ENCODE results near the gene MIF4GD. TPM values are rescaled to one million over a fixed set of nuclear protein-coding genes. Genes with fewer than 3 reads are reported as not detected.

The MIF4GD gene
- total and polyA plus RNA-seq, 10 of the 15 experiments (the other 5 are each of a cell fraction or from before 2014, with no cell fraction given), result 22.8 to 96.2 (median 60.1) TPM

DNA sequence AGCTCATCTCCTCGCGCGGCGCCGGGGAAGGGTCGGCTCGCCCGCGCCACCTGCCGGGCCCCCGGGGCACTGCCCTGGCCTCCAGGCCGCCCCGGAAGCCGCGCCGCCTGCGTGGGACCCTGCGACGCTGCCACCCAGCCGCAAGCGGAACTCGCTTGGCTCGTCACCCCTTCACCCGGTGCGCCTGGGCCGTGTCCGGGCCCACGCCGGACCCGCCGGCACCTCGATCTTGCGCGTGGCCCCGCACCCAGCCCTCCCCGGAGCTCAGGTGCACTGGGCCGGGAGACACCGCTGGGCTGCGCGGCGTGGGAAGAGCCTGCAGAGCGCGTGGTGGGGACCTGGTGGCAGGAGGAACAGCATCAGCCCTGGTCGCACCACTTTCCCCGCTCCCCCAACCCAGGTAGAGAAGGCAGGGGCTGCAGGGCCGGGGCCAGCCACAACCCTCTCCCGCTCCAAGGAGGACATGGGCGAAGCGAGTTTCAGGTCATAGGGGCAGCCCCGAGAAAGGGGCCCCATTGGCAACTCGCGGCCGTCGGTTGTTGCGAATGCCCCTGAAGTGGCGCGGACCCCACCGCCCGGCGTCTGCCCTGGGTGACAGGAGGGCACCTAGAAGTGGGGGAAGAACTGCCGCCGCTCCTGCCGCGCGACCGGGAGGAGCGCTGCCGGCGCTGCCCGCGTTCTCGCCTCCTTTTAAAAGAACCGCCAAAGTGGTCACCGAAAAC is 363 bp upstream of the MIF4GD start (continued):
- TF ChIP-seq ATF3 (IDR thresholded peaks at IDR 0.05; ENCODE audit: borderline replicate concordance, extremely low read depth, low read depth, low read length), result peak; percentile 76
- no peak for TF ChIP-seq PAX8 (IDR thresholded peaks at IDR 0.05)
- TF ChIP-seq, protein P1, sequence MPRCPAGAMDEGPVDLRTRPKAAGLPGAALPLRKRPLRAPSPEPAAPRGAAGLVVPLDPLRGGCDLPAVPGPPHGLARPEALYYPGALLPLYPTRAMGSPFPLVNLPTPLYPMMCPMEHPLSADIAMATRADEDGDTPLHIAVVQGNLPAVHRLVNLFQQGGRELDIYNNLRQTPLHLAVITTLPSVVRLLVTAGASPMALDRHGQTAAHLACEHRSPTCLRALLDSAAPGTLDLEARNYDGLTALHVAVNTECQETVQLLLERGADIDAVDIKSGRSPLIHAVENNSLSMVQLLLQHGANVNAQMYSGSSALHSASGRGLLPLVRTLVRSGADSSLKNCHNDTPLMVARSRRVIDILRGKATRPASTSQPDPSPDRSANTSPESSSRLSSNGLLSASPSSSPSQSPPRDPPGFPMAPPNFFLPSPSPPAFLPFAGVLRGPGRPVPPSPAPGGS (IDR thresholded peaks at IDR 0.05; ENCODE audit: borderline replicate concordance, insufficient read depth, low read depth, low read length, poor library complexity, severe bottlenecking), result peak; percentile 41

- under 1% methylated on average over 47 of the region's 47 CpGs for WGBS (ENCODE audit: insufficient coverage, insufficient replicate concordance, low lambda C conversion rate, missing lambda C conversion rate)
- Histone ChIP-seq H3K79me2 (ENCODE audit: control insufficient read depth, insufficient read depth, low read length) (peaks cover 32% of the 10 kb centered on the region), H3K36me3 (ENCODE audit: control insufficient read depth in 2 of 2, insufficient read depth in 2 of 2, low read length in 1 of 2) (peaks cover 16 to 24% of the 10 kb centered on the region in 2 experiments; a peak in 3 of 4 replicates), H3K9me3 (replicated peaks; ENCODE audit: control insufficient read depth, insufficient read depth, low read length) (no peaks in the 10 kb centered on the region), H4K20me1 (ENCODE audit: control insufficient read depth, insufficient read depth) (no peaks in the 10 kb centered on the region), H3K27me3 (replicated peaks in 1 of 2; ENCODE audit: control insufficient read depth in 2 of 2, insufficient read depth in 2 of 2, low read length in 1 of 2) (no peaks in the 10 kb centered on the region), H2AFZ (ENCODE audit: control insufficient read depth, low read depth, low read length) (peak overlapping the region; percentile 54), H3K4me2 (ENCODE audit: control insufficient read depth, insufficient read depth) (peak overlapping the region; percentile 81), H3K4me3 (peak overlapping the region; percentile 77), H3K9ac (ENCODE audit: control insufficient read depth, insufficient read depth, low read length) (peak overlapping the region; percentile 83), H3K4me1 (ENCODE audit: control insufficient read depth, insufficient read depth, low read length) (peaks cover 24% of the 10 kb centered on the region), H3K27ac (ENCODE audit: control insufficient read depth, insufficient read depth) (peak overlapping the region; percentile 85)
- ChIA-PET CTCF (interaction anchor here (0.6 to 5.3 kb wide), 51 partner anchors 9 to 363 kb away, joined by 3 to 58 read pairs (median 4); partner anchors contain the start of genes GGA3, GRB2, MRPL58 and MRPS7), POLR2A (interaction anchor here (0.6 to 6.4 kb wide), 24 partner anchors 9 to 990 kb away, joined by 3 to 73 read pairs (median 5); partner anchors contain the start of genes GGA3, GRB2, MRPS7 and SLC25A19), RAD21 (ENCODE audit: unreplicated experiment) (interaction anchor here (0.6 to 4.8 kb wide), 34 partner anchors 9 to 325 kb away, joined by 3 to 68 read pairs (median 6); partner anchors contain the start of genes GGA3, GRB2, MRPL58 and MRPS7), SMC1A (ENCODE audit: uncharacterized antibody, unreplicated experiment) (interaction anchor here (1.0 to 2.8 kb wide), 20 partner anchors 9 to 309 kb away, joined by 3 to 24 read pairs (median 6); partner anchors contain the start of genes GGA3, GRB2, MRPS7 and NUP85)
- FAIRE-seq (peak; percentile 69), ATAC-seq (peak; percentile 64), DNase-seq (ENCODE audit: low read depth, low spot score) (no peak)
- BruUV-seq (replicated peaks), result no TSS peak
- in situ Hi-C loops (cut with MboI), result loop anchor here (5.0 kb wide), 1 partner anchor 142 kb away; no protein-coding TSS in a partner anchor
- intact Hi-C loops (cut with micrococcal nuclease; ENCODE audit: unreplicated experiment), result loop anchor here (2.0 kb wide), 2 partner anchors 134 to 142 kb away; partner anchors contain the start of gene GRB2
- peak; percentile 50 for TF ChIP-seq POLR2A (IDR thresholded peaks at IDR 0.05; ENCODE audit: low read depth, low read length)
- 0 out of 2 replicates have a peak, but pooled peaks have one; percentile 52 for TF ChIP-seq POLR2AphosphoS5 (IDR thresholded peaks at IDR 0.05; ENCODE audit: low read length)
- TF ChIP-seq, protein P2, sequence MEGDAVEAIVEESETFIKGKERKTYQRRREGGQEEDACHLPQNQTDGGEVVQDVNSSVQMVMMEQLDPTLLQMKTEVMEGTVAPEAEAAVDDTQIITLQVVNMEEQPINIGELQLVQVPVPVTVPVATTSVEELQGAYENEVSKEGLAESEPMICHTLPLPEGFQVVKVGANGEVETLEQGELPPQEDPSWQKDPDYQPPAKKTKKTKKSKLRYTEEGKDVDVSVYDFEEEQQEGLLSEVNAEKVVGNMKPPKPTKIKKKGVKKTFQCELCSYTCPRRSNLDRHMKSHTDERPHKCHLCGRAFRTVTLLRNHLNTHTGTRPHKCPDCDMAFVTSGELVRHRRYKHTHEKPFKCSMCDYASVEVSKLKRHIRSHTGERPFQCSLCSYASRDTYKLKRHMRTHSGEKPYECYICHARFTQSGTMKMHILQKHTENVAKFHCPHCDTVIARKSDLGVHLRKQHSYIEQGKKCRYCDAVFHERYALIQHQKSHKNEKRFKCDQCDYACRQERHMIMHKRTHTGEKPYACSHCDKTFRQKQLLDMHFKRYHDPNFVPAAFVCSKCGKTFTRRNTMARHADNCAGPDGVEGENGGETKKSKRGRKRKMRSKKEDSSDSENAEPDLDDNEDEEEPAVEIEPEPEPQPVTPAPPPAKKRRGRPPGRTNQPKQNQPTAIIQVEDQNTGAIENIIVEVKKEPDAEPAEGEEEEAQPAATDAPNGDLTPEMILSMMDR (IDR thresholded peaks at IDR 0.05 in 2 of 3, conservative IDR thresholded peaks at IDR 0.05 in 1 of 3; ENCODE audit: control insufficient read depth in 2 of 3, extremely low read depth in 1 of 3, insufficient read depth in 1 of 3, low read depth in 3 of 3, low read length in 3 of 3), result peak; percentile 42 to 72 (median 50)
- TF ChIP-seq NFXL1 (IDR thresholded peaks at IDR 0.05; ENCODE audit: borderline replicate concordance), result no peak
- TF ChIP-seq IRF4 (IDR thresholded peaks at IDR 0.05; ENCODE audit: low read depth, low read length), result no peak
- TF ChIP-seq, protein P3, sequence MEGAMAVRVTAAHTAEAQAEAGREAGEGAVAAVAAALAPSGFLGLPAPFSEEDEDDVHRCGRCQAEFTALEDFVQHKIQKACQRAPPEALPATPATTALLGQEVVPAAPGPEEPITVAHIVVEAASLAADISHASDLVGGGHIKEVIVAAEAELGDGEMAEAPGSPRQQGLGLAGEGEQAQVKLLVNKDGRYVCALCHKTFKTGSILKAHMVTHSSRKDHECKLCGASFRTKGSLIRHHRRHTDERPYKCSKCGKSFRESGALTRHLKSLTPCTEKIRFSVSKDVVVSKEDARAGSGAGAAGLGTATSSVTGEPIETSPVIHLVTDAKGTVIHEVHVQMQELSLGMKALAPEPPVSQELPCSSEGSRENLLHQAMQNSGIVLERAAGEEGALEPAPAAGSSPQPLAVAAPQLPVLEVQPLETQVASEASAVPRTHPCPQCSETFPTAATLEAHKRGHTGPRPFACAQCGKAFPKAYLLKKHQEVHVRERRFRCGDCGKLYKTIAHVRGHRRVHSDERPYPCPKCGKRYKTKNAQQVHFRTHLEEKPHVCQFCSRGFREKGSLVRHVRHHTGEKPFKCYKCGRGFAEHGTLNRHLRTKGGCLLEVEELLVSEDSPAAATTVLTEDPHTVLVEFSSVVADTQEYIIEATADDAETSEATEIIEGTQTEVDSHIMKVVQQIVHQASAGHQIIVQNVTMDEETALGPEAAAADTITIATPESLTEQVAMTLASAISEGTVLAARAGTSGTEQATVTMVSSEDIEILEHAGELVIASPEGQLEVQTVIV (IDR thresholded peaks at IDR 0.05; ENCODE audit: borderline replicate concordance, partially characterized antibody), result no peak
- TF ChIP-seq BCL11A (IDR thresholded peaks at IDR 0.05; ENCODE audit: low read depth, low read length), result no peak
- TF ChIP-seq SIX5 (IDR thresholded peaks at IDR 0.05; ENCODE audit: low read depth, low read length, severe bottlenecking), result no peak
- TF ChIP-seq FOXM1 (IDR thresholded peaks at IDR 0.05; ENCODE audit: low read depth, low read length), result no peak
- peak; percentile 53 for TF ChIP-seq RAD21 (IDR thresholded peaks at IDR 0.05; ENCODE audit: insufficient read depth, low read depth, low read length)
Measured at GRCh38 chr17:75270218-75270965, 639 bp downstream of the MIF4GD start.
